K562 (cell line): ENCODE results near the gene MYH15.

ENCODE experiments used
- BACH1 ChIP-seq: fragments of 200-800 bp; sonication (Bioruptor generic); IDR thresholded peaks from 2 replicates; pipeline ENCODE4 v1.6.1; 2016; ENCODE audit warnings: missing genetic modification characterization, missing compliant biosample characterization
- KLF13 ChIP-seq: fragments of 450-650 bp; IDR thresholded peaks from 2 replicates; pipeline ENCODE4 v1.6.1; 2016; ENCODE audit warnings: missing genetic modification characterization, low read depth, mild to moderate bottlenecking, missing compliant biosample characterization, moderate library complexity, borderline replicate concordance
- MAFK ChIP-seq: IDR thresholded peaks from 2 replicates; pipeline ENCODE4 v1.6.1; 2011; ENCODE audit warnings: low read length, improper control_type of control experiment
- POLR2AphosphoS5 ChIP-seq: IDR thresholded peaks from 2 replicates; pipeline ENCODE4 v1.6.1; 2011; ENCODE audit warnings: mild to moderate bottlenecking, low read depth, low read length, moderate library complexity; ENCODE audit not compliant: control insufficient read depth, insufficient read depth
- RNF2 ChIP-seq: sonication (generic); IDR thresholded peaks from 2 replicates; pipeline ENCODE4 v1.6.1; 2016
- TBL1XR1 ChIP-seq, 2 experiments: IDR thresholded peaks; 2 replicates each; pipeline ENCODE4 v1.6.1; 2012; ENCODE audit warnings: improper control_type of control experiment in 2 of 2, low read length in 2 of 2, mild to moderate bottlenecking in 1 of 2
- XRCC3 ChIP-seq: fragments of 450-650 bp; IDR thresholded peaks from 2 replicates; pipeline ENCODE4 v1.6.1; 2017; ENCODE audit warnings: mild to moderate bottlenecking, moderate library complexity
- TF ChIP-seq, protein P1 (sequence below), 3 experiments: IDR thresholded peaks in 2 of 3; conservative IDR thresholded peaks in 1 of 3; 2 replicates each; pipeline ENCODE4 v1.5.1; 2011 to 2012; ENCODE audit warnings: low read length in 3 of 3, mild to moderate bottlenecking in 3 of 3, control low read depth in 2 of 3, improper control_type of control experiment in 1 of 3, inconsistent platforms in 1 of 3, low read depth in 1 of 3, mixed read lengths in 1 of 3, moderate library complexity in 1 of 3; ENCODE audit not compliant: insufficient read depth in 2 of 3
- TF ChIP-seq, protein P2 (sequence below): fragments of 450-650 bp; IDR thresholded peaks from 2 replicates; pipeline ENCODE4 v1.6.1; 2016; ENCODE audit warnings: borderline replicate concordance
- TF ChIP-seq, protein P3 (sequence below): sonication (generic); formaldehyde crosslinking; IDR thresholded peaks from 2 replicates; pipeline ENCODE4 v1.8.1; 2022; ENCODE audit warnings: missing genetic modification reagents

DNA sequence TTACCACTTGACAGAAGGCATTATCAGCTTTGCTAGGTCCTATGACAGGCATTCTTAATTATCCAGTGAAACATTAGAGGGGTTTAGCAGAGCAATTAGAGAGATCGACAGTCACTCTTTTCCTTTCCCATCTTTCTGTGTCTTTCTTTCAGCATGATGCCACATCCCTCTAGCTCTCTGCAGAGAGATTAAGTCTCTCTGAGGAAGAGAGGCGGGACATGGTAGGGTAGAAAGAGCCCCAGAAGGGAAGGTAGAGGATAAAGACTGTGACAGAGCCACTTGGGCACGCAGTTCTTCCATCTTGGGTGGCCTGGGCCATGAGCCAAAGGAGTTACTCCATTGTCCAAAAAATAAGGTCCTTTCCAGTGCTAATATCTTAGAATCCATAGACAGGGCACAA lies 158.2 kb downstream of the MYH15 start:
- TF ChIP-seq, protein P1, sequence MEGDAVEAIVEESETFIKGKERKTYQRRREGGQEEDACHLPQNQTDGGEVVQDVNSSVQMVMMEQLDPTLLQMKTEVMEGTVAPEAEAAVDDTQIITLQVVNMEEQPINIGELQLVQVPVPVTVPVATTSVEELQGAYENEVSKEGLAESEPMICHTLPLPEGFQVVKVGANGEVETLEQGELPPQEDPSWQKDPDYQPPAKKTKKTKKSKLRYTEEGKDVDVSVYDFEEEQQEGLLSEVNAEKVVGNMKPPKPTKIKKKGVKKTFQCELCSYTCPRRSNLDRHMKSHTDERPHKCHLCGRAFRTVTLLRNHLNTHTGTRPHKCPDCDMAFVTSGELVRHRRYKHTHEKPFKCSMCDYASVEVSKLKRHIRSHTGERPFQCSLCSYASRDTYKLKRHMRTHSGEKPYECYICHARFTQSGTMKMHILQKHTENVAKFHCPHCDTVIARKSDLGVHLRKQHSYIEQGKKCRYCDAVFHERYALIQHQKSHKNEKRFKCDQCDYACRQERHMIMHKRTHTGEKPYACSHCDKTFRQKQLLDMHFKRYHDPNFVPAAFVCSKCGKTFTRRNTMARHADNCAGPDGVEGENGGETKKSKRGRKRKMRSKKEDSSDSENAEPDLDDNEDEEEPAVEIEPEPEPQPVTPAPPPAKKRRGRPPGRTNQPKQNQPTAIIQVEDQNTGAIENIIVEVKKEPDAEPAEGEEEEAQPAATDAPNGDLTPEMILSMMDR (IDR thresholded peaks at IDR 0.05 in 2 of 3, conservative IDR thresholded peaks at IDR 0.05 in 1 of 3; ENCODE audit: insufficient read depth in 2 of 3, low read depth in 1 of 3, low read length in 3 of 3) = no peak
- TF ChIP-seq BACH1 (tag) = no peak
- no peak for TF ChIP-seq XRCC3
- TF ChIP-seq, protein P2, sequence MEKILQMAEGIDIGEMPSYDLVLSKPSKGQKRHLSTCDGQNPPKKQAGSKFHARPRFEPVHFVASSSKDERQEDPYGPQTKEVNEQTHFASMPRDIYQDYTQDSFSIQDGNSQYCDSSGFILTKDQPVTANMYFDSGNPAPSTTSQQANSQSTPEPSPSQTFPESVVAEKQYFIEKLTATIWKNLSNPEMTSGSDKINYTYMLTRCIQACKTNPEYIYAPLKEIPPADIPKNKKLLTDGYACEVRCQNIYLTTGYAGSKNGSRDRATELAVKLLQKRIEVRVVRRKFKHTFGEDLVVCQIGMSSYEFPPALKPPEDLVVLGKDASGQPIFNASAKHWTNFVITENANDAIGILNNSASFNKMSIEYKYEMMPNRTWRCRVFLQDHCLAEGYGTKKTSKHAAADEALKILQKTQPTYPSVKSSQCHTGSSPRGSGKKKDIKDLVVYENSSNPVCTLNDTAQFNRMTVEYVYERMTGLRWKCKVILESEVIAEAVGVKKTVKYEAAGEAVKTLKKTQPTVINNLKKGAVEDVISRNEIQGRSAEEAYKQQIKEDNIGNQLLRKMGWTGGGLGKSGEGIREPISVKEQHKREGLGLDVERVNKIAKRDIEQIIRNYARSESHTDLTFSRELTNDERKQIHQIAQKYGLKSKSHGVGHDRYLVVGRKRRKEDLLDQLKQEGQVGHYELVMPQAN = no peak
- no peak for TF ChIP-seq KLF13
- no peak for TF ChIP-seq MAFK
- no peak for TF ChIP-seq TBL1XR1 (IDR thresholded peaks at IDR 0.05; ENCODE audit: low read length in 2 of 2)
- no peak for TF ChIP-seq POLR2AphosphoS5
- no peak for TF ChIP-seq RNF2
- TF ChIP-seq, protein P3, sequence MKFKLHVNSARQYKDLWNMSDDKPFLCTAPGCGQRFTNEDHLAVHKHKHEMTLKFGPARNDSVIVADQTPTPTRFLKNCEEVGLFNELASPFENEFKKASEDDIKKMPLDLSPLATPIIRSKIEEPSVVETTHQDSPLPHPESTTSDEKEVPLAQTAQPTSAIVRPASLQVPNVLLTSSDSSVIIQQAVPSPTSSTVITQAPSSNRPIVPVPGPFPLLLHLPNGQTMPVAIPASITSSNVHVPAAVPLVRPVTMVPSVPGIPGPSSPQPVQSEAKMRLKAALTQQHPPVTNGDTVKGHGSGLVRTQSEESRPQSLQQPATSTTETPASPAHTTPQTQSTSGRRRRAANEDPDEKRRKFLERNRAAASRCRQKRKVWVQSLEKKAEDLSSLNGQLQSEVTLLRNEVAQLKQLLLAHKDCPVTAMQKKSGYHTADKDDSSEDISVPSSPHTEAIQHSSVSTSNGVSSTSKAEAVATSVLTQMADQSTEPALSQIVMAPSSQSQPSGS (CRISPR knock-in tag) = no peak
